Dermis blood vessel endothelial cell (primary cell): ENCODE results near the gene SACM1L. TPM values are rescaled to one million over a fixed set of nuclear protein-coding genes. Genes with fewer than 3 reads are reported as not detected.

Experiments
- DNase-seq: peaks from one replicate; pipeline ENCODE4 v3.0.0; 2010
- total RNA-seq: library from RNA; depleted of rRNA; stranded (reverse); fragments of >200 nt; gene quantifications from 2 replicates; pipeline ENCODE4 v1.2.3, GENCODE V29; 2014

The SACM1L gene
- total RNA-seq: 48.5 and 51.0 TPM in 2 replicates

GRCh38 chr3:45688882-45689786 is at the start of gene SACM1L:
TSS of gene SACM1L (plus strand) at chr3:45689396. CDS start at chr3:45689466, 70 bp downstream.
- peak; percentile 99 for DNase-seq

GRCh38 chr3:45640091-45640507 is 49.1 kb upstream of the SACM1L start:
- DNase-seq: no peak

GRCh38 chr3:45640724-45641361 is 48.4 kb upstream of the SACM1L start:
- DNase-seq: no peak

GRCh38 chr3:45641756-45642155 is 47.4 kb upstream of the SACM1L start:
- no peak for DNase-seq

- DNase-seq: no peak
Measured at GRCh38 chr3:45642731-45643152, 46.5 kb upstream of the SACM1L start.

GRCh38 chr3:45644063-45644790 is 45.0 kb upstream of the SACM1L start:
- DNase-seq: peak; percentile 80

- DNase-seq: peak; percentile 76
Measured at GRCh38 chr3:45644791-45645201, 44.4 kb upstream of the SACM1L start.

- no peak for DNase-seq
Measured at GRCh38 chr3:45646051-45646585, 43.1 kb upstream of the SACM1L start.

GRCh38 chr3:45647148-45647619 is 42.0 kb upstream of the SACM1L start:
- DNase-seq: peak; percentile 91

GRCh38 chr3:45653205-45653604 is 36.0 kb upstream of the SACM1L start:
- DNase-seq: no peak

GRCh38 chr3:45654397-45654944 is 34.7 kb upstream of the SACM1L start:
- no peak for DNase-seq

GRCh38 chr3:45655906-45656305 is 33.3 kb upstream of the SACM1L start:
- peak; percentile 54 for DNase-seq

- peak; percentile 98 for DNase-seq
Measured at GRCh38 chr3:45656575-45657363, 32.4 kb upstream of the SACM1L start.

GRCh38 chr3:45657853-45658252 is 31.3 kb upstream of the SACM1L start:
- DNase-seq: no peak

GRCh38 chr3:45659661-45660566 is 29.3 kb upstream of the SACM1L start:
- peak; percentile 80 for DNase-seq

GRCh38 chr3:45660567-45660901 is 28.7 kb upstream of the SACM1L start:
- DNase-seq: no peak

GRCh38 chr3:45664578-45664977 is 24.6 kb upstream of the SACM1L start:
- DNase-seq: peak; percentile 45

GRCh38 chr3:45665101-45665572 is 24.1 kb upstream of the SACM1L start:
- peak; percentile 89 for DNase-seq

- DNase-seq: peak; percentile 57
Measured at GRCh38 chr3:45666757-45667431, 22.3 kb upstream of the SACM1L start.

GRCh38 chr3:45667569-45667934 is 21.6 kb upstream of the SACM1L start:
- no peak for DNase-seq
